Caco-2 (cell line): ENCODE results near the gene CCDC148. TPM values are rescaled to one million over a fixed set of nuclear protein-coding genes. Genes with fewer than 3 reads are reported as not detected.

Experiments
- BruUV-seq: library from RNA; stranded (reverse); fragments of 400-500 nt; replicated peaks from 2 replicates; lab custom pipeline; 2021; lab: Mats Ljungman, UMichigan
- CTCF ChIA-PET: fragments of 300-600 bp; sonication (Branson Sonifier 250); formaldehyde crosslinking; loops from one replicate; lab custom pipeline; 2022; ENCODE audit warnings: antibody characterized with exemption; lab: Charles Lee
- POLR2A ChIA-PET: fragments of 300-600 bp; sonication (Branson Sonifier 250); formaldehyde crosslinking; loops from one replicate; lab custom pipeline; 2022; ENCODE audit warnings: antibody characterized with exemption; lab: Charles Lee
- DNase-seq, 2 experiments: peaks; one replicate each; pipeline versions ENCODE4 v3.0.0 to v3.0.0-alpha.2; 2020 to 2022
- H3K27me3 ChIP-seq: replicated peaks from 2 replicates; pipeline ENCODE4 v1.6.0; 2011; ENCODE audit warnings: low read length; ENCODE audit not compliant: control insufficient read depth, insufficient read depth
- H3K36me3 ChIP-seq: 2 replicates; pipeline ENCODE4 v1.5.1; 2011; ENCODE audit warnings: low read length; ENCODE audit not compliant: control insufficient read depth, insufficient read depth
- H3K4me1 ChIP-seq: fragments of 250-450 bp; sonication (Bioruptor Pico); 2 replicates; pipeline ENCODE4 v1.5.1; 2020; ENCODE audit warnings: mild to moderate bottlenecking
- H3K4me3 ChIP-seq: 2 replicates; pipeline ENCODE4 v1.5.1; 2011; ENCODE audit warnings: low read depth, mild to moderate bottlenecking, control low read depth, low read length
- H3K9me3 ChIP-seq: fragments of 250-450 bp; sonication (Bioruptor Pico); 2 replicates; pipeline ENCODE4 v1.5.1; 2020; ENCODE audit warnings: mild to moderate bottlenecking, moderate library complexity
- H3K27ac Mint-ChIP-seq: one replicate; pipeline ENCODE4 v1.8.0; 2022; ENCODE audit warnings: mixed read lengths; ENCODE audit not compliant: unreplicated experiment
- H3K27me3 Mint-ChIP-seq: one replicate; pipeline ENCODE4 v1.8.0; 2022; ENCODE audit warnings: mixed read lengths; ENCODE audit not compliant: insufficient read depth, unreplicated experiment
- H3K36me3 Mint-ChIP-seq: one replicate; pipeline ENCODE4 v1.8.0; 2022; ENCODE audit warnings: mild to moderate bottlenecking, mixed read lengths; ENCODE audit not compliant: insufficient read depth, unreplicated experiment
- H3K4me1 Mint-ChIP-seq: one replicate; pipeline ENCODE4 v1.8.0; 2022; ENCODE audit warnings: low read depth, mixed read lengths; ENCODE audit not compliant: unreplicated experiment
- H3K4me3 Mint-ChIP-seq: one replicate; pipeline ENCODE4 v1.8.0; 2022; ENCODE audit warnings: mild to moderate bottlenecking, moderate library complexity, mixed read lengths; ENCODE audit not compliant: unreplicated experiment
- H3K9me3 Mint-ChIP-seq: one replicate; pipeline ENCODE4 v1.8.0; 2022; ENCODE audit warnings: mixed read lengths; ENCODE audit not compliant: unreplicated experiment
- intact Hi-C: fragments of 100-400 bp; cut with micrococcal nuclease; formaldehyde crosslinking; loops from one replicate; pipeline ENCODE4 v1.10.0; 2022; ENCODE audit not compliant: unreplicated experiment
- total RNA-seq: library from RNA; stranded (reverse); gene quantifications from 2 replicates; pipeline ENCODE4 v1.2.3, GENCODE V29; 2022
- TF ChIP-seq, protein P1 (sequence below), 2 experiments: fragments of 200-600 bp in 1 of 2; IDR thresholded peaks; 1 replicate in 1 of 2; 2 replicates in 1 of 2; pipeline versions ENCODE4 v1.5.1 to v1.8.0; 2011 to 2022; ENCODE audit warnings: antibody characterized with exemption in 1 of 2, control low read depth in 1 of 2, inconsistent platforms in 1 of 2, low read depth in 1 of 2, low read length in 1 of 2, mild to moderate bottlenecking in 1 of 2, moderate library complexity in 1 of 2; ENCODE audit not compliant: insufficient read depth in 1 of 2, severe bottlenecking in 1 of 2, unreplicated experiment in 1 of 2

Gene CCDC148
- total RNA-seq, 1 experiment from 2014 or later: 6.3 TPM

DNA sequence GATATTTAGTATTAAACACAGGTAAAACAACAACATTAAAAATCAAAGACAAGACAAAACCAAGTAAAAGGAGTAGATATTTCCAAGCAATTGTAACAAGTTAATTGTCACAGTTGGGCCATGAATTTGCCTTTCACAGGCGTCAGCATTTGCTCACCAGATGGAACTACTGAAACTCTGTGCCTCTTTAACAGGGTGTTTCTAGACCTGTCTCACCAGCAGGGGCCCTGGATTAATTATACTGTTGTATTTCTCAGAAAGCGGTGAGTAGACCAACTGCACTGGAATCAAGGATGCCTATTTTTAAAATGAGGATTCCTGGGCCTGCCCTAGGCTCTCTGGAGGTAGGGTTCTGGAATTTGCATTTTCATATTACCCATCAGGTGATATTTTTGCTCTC is 262.3 kb downstream of the CCDC148 start:
- Histone ChIP-seq H3K27me3 (no peaks in the 10 kb centered on the region), H3K36me3 (no peaks in the 10 kb centered on the region), H3K4me3 (no peak overlapping the region), H3K9me3 (no peaks in the 10 kb centered on the region), H3K4me1 (peaks cover 14% of the 10 kb centered on the region)
- no peaks in the 10 kb centered on the region for H3K27me3 Mint-ChIP-seq
- H3K9me3 Mint-ChIP-seq: no peaks in the 10 kb centered on the region
- ChIA-PET POLR2A (no interaction called here), CTCF (no interaction called here)
- H3K4me1 Mint-ChIP-seq: peaks cover 15% of the 10 kb centered on the region
- no peak for DNase-seq
- no peak overlapping the region for H3K4me3 Mint-ChIP-seq
- no peaks in the 10 kb centered on the region for H3K36me3 Mint-ChIP-seq
- TF ChIP-seq, protein P1, sequence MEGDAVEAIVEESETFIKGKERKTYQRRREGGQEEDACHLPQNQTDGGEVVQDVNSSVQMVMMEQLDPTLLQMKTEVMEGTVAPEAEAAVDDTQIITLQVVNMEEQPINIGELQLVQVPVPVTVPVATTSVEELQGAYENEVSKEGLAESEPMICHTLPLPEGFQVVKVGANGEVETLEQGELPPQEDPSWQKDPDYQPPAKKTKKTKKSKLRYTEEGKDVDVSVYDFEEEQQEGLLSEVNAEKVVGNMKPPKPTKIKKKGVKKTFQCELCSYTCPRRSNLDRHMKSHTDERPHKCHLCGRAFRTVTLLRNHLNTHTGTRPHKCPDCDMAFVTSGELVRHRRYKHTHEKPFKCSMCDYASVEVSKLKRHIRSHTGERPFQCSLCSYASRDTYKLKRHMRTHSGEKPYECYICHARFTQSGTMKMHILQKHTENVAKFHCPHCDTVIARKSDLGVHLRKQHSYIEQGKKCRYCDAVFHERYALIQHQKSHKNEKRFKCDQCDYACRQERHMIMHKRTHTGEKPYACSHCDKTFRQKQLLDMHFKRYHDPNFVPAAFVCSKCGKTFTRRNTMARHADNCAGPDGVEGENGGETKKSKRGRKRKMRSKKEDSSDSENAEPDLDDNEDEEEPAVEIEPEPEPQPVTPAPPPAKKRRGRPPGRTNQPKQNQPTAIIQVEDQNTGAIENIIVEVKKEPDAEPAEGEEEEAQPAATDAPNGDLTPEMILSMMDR (IDR thresholded peaks at IDR 0.05; ENCODE audit: insufficient read depth in 1 of 2, low read depth in 1 of 2, low read length in 1 of 2, severe bottlenecking in 1 of 2, unreplicated experiment in 1 of 2): no peak
- no TSS peak for BruUV-seq
- intact Hi-C loops: no loop called here
- H3K27ac Mint-ChIP-seq: no peak overlapping the region

- no peaks in the 10 kb centered on the region for H3K9me3 ChIP-seq
- TF ChIP-seq, protein P1 (IDR thresholded peaks at IDR 0.05; ENCODE audit: insufficient read depth in 1 of 2, low read depth in 1 of 2, low read length in 1 of 2, severe bottlenecking in 1 of 2, unreplicated experiment in 1 of 2): no peak
- Mint-ChIP-seq H3K4me3 (no peak overlapping the region), H3K27me3 (no peaks in the 10 kb centered on the region), H3K4me1 (peaks cover 15% of the 10 kb centered on the region), H3K27ac (no peak overlapping the region), H3K36me3 (no peaks in the 10 kb centered on the region), H3K9me3 (no peaks in the 10 kb centered on the region)
- no TSS peak for BruUV-seq
- POLR2A ChIA-PET: no interaction called here
- intact Hi-C loops: no loop called here
- CTCF ChIA-PET: no interaction called here
- no peaks in the 10 kb centered on the region for H3K27me3 ChIP-seq
- H3K4me3 ChIP-seq: no peak overlapping the region
- peaks cover 18% of the 10 kb centered on the region for H3K4me1 ChIP-seq
- DNase-seq: no peak
- no peaks in the 10 kb centered on the region for H3K36me3 ChIP-seq
These were observed 263.8 kb downstream of the CCDC148 start for GRCh38 chr2:158192515-158193443.

DNA sequence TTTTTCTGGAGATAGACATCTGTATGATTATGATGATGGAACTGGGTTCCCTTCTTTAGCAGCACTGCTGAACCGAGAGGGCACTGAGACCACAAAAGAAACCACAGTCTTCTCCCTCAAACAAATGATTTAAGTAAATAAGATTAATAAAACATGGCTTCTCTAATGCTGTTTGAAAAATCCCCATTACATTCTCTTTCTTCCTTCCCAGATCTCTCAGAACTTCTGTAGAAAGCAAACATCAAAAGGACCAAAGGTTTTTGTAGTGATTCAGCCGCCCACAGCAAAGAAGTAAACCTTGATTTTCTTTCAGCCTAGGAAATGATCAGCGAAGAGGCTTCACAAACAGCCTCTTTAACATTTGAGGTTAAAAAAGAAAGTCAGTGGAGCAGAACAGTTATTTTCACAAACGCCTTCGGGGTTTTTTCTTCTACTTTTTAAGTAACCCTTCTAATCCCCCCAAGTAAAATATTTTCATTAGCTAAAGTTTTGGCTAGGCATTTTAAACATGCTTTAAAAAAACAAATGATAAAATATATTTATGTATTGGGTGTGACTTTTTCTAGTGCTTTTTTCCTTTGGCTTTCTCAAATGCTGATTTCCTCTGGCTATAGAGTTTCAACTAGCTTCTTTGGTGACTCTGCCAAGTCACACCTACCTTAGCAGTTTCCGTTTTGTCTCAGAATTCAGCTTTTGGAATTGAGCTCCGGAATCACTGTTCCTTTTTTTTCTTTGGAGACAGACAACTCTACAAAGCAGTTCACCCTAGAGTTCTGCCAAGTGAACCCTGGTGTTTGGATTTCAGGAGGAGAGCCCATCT is 265.3 kb downstream of the CCDC148 start:
- intact Hi-C loops: no loop called here
- Histone ChIP-seq H3K27me3 (no peaks in the 10 kb centered on the region), H3K9me3 (no peaks in the 10 kb centered on the region), H3K4me1 (peaks cover 18% of the 10 kb centered on the region), H3K4me3 (no peak overlapping the region), H3K36me3 (no peaks in the 10 kb centered on the region)
- CTCF ChIA-PET: no interaction called here
- no peak overlapping the region for H3K27ac Mint-ChIP-seq
- TF ChIP-seq, protein P1 (IDR thresholded peaks at IDR 0.05; ENCODE audit: insufficient read depth in 1 of 2, low read depth in 1 of 2, low read length in 1 of 2, severe bottlenecking in 1 of 2, unreplicated experiment in 1 of 2): no peak
- H3K36me3 Mint-ChIP-seq: no peaks in the 10 kb centered on the region
- no peak overlapping the region for H3K4me3 Mint-ChIP-seq
- POLR2A ChIA-PET: no interaction called here
- no peaks in the 10 kb centered on the region for H3K9me3 Mint-ChIP-seq
- DNase-seq: no peak
- BruUV-seq: no TSS peak
- no peaks in the 10 kb centered on the region for H3K27me3 Mint-ChIP-seq
- peaks cover 15% of the 10 kb centered on the region for H3K4me1 Mint-ChIP-seq
